HG02759 (cell line): ENCODE measurements around the gene H2AZ1.
A peak's percentile ranks its signal among the peaks of the same experiment; 100 is the strongest.
"Not testable (repeated sequence)": the region's sequence is repeated elsewhere in the genome, so short reads cannot be mapped to it uniquely, and the experiment has no call there.

ENCODE experiments used
- ATAC-seq: cut with Tn5 transposase; IDR thresholded peaks from one replicate; pipeline ENCODE4 v1.9.1; 2021; ENCODE audit warnings: mild to moderate bottlenecking, moderate library complexity; ENCODE audit not compliant: unreplicated experiment

Gene H2AZ1

GRCh38 chr4:99949999-99950912, at the start of gene H2AZ1:
H2AZ1 (minus strand) TSS chr4:99950275; CDS start chr4:99950170, 105 bp downstream.
- ATAC-seq, result peak; percentile 68

- peak; percentile 55 for ATAC-seq
Measured at GRCh38 chr4:99998062-99998867, 48.2 kb upstream of the H2AZ1 start.

GRCh38 chr4:99991741-99992140, 41.7 kb upstream of the H2AZ1 start:
- ATAC-seq, result no peak

DNA sequence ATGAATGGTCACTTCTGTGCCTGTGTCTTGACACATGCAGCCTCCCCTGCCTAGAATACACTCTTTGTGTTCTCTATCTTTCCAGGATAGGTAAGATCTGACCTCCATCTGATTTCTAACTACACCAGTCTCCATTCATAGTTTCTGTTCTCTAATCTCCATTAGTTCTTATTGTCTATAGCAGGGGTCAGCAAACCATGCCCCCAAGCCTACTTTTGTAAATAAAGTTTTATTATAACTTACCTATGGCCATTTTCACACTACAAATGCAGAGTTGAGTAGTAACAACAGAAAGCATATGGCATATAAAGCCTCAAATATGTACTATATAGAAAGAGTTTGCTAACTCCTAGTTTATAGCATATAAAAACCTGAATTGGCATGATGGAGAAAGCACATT, 37.6 kb upstream of the H2AZ1 start:
- no peak for ATAC-seq

GRCh38 chr4:99986792-99987191, 36.7 kb upstream of the H2AZ1 start:
- ATAC-seq, result no peak

DNA sequence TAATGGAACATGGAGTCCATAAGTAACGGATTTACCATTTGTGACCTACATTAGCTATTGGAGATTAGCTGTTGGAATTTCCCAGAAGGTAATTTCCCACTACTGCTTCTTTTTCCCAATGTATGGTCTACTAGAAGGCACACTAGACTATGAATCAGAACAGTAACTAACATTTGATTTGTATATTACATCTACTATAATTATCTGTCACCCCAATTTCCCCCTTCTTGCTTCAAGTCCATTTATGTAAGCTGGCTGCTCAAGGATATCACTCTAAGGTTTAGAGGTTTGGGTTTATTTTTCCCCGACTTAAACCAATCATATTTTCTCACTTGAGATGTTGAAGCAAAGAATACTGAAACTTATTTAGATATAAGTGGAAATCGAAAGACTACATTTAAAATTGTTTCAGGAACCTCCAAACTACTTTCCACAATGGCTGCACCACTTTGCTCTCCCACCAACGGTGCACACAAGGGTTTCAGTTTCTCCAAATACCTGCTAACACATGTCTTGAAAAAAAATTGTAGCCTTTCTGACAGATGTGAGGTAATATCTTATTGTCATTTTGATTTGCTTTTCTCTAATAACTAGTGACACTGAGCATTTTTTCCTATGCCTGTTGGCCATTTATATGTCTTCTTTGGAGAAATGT, 33.3 kb upstream of the H2AZ1 start:
- peak; percentile 55 for ATAC-seq

- no peak for ATAC-seq
Measured at GRCh38 chr4:99979872-99980271, 29.8 kb upstream of the H2AZ1 start.

DNA sequence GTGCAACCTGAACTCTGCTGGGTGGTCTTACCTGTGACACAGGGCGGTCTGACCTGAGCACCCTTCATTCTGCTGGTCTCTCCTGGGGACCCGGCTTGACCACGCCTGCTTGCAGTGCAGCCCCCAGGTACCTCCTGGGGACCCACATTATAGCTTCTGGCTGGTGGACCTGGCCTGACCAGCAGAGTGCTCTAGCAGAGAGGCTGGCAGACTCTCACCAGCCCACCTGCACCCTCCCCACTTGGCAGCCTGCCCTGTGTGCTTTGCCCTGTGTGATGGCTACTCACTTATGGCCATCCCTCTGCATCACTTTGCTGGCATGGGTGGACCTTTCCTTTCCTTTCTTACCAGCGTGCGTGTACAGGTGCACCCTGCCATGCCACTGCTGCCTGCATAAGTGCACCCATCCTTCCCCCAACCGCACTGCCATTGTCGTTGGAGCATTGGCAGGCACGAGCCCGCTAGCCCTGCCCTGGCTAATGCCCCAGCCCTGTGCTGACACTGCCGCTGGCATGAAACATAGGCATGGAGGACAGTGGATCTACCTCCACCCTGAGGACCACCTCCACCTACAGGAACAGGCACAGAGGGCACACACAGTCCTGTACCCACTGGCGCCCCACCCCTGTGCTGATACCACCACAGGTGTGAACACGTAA, 21.5 kb upstream of the H2AZ1 start:
- ATAC-seq, result no peak

GRCh38 chr4:99968330-99968729, 18.3 kb upstream of the H2AZ1 start:
- ATAC-seq, result no peak

DNA sequence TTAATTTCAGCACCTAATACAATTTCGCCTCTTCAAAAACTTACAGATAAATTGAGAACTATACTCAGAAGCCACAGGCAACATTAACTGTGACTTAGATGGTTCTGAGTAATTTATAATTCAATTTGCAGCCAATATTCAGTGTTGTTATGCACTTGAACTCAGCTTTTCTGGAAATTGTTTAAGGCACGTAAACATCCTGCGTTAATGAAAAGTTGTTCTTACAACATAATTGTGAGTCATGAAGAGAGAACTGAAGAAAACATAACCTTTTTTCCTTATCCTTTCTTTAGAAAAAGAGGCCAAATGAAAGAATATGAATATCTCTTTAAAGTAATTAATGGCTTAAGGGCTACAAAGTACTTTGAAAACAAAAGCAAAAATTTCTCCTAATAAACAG, 16.6 kb upstream of the H2AZ1 start:
- no peak for ATAC-seq

DNA sequence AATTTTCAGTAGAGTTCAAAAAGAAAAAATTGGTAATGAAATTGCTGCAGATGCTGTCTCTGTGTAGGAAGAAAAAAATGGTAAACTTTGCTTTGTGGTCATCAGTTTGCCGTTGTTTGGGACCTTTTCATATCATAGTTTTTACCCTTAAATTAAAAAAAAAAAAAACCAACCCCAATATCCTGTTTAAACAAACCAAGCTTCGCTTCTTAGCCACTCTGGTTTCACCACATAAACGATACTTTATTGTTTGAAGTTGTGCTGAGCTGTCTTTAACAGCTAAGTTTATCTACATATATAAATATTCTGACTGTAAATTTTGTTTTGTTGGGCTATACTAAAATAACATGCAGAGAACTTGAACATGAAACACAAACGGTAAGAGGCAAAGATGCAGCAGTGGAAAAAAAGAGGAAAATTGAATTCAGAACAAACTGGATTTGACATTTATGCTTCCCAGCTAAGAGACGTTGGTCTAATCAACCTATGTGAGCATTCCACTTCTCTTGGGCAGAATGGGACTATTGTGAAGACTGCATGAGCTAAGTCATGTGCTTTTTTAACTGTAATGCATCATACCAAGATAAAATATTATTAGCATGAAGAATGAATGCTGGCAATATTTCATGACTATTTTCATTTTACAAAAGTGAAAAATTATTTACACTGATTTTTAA, 15.7 kb upstream of the H2AZ1 start:
- no peak for ATAC-seq

DNA sequence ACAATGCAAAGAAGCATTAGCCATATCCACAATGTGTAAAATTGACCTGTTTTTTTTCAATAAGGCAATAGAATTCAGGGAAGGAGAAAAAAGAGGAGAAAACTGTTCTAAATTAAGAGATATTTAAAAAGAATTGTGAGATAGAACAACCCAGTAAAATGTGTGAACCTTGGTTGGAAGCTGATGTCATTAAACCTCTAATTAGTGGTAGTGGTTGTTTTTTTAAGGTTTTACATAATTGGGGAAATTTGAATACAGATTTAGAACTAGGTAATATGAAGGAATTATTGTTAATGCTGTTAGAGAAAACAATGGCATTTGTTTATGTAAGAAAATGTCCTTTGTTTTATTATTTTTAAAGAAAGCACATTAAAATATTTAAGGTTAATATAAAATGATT, 15.1 kb upstream of the H2AZ1 start:
- ATAC-seq, result no peak

GRCh38 chr4:99961711-99962110, 11.6 kb upstream of the H2AZ1 start:
- ATAC-seq, result no peak

- ATAC-seq, result no peak
Measured at GRCh38 chr4:99960648-99961047, 10.6 kb upstream of the H2AZ1 start.

DNA sequence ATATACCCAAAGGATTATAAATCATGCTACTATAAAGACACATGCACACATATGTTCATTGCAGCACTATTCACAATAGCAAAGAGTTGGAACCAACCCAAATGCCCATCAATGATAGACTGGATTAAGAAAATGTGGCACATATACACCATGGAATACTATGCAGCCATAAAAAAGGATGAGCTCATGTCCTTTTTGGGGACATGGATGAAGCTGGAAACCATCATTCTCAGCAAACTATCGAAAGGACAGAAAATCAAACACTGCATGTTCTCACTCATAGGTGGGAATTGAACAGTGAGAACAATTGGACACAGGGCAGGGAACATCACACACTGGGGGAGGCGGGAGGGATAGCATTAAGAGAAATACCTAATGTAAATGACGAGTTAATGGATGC, 8.1 kb upstream of the H2AZ1 start:
- ATAC-seq, result not testable (repeated sequence)

- ATAC-seq, result no peak
Measured at GRCh38 chr4:99950913-99951254, 809 bp upstream of the H2AZ1 start.

- ATAC-seq, result peak; percentile 16
Measured at GRCh38 chr4:99949034-99949998, 759 bp downstream of the H2AZ1 start.

GRCh38 chr4:99947608-99948007, 2.5 kb downstream of the H2AZ1 start:
- ATAC-seq, result no peak

DNA sequence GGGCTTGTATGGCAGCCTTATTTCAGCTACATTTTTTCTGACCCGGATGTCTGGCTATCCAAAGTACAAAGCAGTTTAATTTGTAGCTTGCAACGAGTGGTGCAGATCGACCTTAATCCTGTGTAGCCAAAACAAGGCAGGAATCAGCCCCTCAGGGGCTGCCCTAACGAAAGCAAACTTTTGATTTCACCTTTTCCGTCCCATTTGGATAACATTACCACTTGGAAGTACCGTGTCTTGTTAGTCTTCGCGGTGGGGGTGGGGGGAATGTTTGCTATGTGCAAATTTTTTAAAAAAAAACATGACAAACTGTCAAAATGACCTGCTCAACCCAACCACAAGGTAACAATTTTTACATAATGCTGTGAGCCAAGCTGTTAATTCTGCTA, 2.9 kb downstream of the H2AZ1 start:
- ATAC-seq, result no peak
